Stimulated activated CD4-positive, alpha-beta T cell treated with anti-CD3 and anti-CD28 coated beads, Interleukin-1b, Interleukin-23, amount 100 ng/mL, for 24 hours (primary cell): ENCODE measurements around the gene AGBL4.

Source experiments
- DNase-seq, 4 experiments: peaks; one replicate each; pipeline ENCODE4 v3.0.0-alpha.2; 2020; ENCODE audit warnings: low read depth in 4 of 4, low spot score in 1 of 4

AGBL4 gene

DNA sequence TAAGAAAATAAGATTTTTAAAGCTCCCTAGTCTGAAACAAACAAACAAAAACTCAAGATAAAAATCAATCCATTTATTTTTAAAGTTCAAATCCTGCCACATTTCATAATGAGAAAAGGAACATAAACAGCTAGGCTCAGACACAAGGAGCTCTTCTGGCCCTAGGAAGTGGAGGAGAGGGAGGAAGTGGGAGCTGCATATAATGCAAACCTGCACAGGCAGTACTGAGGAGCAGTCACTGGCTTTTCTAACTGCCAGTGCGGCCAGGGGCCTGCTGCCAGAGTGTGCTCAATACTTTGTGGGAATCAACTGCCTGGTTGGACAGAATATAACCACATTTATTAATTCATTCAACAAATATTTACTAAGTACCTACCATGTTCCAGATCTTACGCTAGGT is 1411.9 kb downstream of the AGBL4 start:
- no peak for DNase-seq

DNA sequence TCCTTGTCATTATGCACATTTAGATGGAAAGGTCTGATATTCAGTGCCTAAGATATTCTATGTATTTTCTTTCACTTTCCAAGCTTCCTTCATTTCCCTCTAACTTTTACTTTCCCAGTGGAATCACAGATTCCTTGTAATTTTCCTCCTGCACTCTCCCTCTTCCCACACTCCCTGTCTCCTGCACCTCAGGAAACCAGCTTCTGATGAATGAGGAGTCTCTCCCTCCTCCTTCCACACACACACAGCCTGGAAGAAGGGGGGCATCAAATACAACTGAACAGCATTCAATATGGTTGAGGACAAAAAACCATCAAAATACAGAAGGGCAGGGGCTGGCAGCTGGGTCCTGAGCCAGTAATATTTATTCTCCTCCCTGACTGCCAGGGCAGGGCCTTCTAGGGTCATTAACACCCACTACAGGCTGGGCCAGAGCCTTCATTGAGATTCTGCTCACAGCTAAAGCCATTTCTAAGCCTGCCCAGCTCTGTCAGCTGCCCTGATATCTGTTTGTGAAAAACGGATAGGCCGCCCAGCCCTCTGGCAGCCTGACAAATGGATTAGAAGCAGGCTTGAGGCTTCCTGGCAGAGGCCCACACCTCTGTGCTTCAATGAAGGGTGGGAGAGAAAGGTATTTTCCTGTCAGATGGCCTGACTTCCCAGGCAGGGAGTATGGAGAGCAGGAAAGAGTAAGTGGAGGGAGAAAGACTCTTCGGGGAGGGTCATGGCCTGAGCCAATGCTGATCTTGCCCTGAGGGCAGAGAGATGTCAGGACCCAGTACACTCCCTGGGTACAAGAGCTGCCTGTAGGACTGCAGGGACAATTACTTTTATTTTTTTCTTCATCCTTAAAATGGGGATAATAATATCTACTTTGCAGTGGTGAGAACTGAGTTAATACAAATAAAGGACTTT is 1412.9 kb downstream of the AGBL4 start:
- DNase-seq, result no peak

DNA sequence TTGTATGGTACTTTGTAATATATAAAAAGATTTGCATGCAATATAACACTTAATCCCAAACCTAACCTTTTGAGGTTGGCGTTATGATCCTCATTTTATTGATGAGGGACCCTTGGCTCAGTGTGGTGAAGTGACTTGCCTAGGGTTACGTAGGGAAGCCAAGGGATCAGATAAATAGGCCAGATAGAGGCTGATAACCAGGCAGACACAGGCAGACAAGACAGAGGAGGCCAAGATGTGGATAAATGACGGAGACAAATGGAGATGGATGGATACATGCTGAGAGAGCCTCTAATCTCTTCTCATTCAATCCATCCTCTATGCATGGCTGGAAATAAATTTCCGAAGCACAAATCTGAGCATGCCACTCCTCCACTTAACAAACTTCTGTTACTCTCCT is 1414.9 kb downstream of the AGBL4 start:
- no peak for DNase-seq

DNA sequence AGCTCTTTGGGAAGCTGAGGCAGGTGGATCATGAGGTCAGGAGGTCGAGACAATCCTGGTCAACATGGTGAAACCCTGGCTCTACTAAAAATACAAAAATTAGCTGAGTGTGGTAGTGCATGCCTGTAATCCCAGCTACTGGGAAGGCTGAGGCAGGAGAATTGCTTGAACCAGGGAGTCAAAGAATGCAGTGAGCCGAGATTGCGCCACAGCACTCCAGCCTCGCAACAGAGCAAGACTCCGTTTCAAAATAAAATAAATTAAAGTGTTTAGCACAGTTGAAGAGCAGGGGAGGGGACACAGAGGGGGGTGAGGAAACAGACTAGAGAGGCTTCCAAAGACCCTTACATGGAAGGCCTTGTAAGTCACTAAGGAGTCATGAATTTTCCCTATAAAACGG is 1420.5 kb downstream of the AGBL4 start:
- no peak for DNase-seq

DNA sequence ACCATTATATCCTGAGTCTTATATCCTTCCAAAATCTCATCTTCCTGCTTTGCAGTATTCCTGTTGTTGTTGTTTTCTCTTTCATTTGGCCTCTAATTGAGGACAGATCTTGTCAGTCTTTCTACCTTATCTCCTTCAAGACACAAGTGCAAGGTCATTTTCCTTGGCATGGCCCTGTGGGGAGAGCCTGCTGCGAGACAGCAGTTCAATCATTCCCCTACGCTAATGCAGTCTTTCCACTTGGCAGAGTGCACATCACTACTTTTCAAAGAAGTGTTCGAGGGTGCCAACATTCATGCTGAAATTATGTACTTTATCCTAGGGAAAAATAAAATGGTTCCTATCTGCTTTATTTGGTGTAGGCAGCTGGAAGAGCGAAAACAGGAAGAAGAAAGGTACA is 1421.4 kb downstream of the AGBL4 start:
- no peak for DNase-seq

DNA sequence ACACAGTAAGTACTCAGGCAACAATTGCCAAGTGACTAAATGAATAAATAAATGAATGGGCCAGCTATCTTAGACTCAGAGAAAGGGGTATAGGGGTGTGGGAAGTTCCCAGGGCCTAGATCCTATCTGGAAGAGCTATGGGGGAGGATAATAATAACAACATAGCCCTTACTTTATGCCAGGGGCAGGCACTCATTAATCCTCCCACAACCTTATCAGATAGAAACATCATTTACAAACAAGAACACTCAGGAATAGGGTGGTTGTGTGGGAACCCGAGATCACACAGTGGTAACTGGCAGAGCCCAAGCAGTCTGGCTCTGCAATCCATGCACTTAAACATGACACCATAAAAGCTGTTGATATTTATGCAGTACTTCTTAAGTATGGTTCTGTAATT is 1423.6 kb downstream of the AGBL4 start:
- no peak for DNase-seq

DNA sequence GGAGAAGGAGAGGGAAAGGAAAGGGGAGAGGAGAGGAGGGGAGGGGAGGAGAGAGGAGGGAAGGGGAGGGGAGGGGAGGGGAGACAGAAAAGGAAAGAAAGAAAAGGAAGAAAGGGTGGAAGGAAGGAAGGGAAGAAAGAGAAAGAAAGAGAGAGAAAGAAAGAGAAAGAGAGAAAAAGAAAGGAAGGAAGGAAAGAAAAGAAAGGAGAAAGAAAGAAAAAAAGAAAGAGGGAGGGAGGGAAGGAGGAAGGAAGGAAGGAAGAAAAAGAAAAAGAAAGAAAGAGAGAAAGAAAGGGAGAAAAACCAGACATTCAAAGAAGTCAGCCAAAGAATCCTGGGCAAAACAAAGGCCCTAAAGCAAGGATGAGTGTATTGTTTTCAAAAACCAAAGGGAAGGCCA is 1426.1 kb downstream of the AGBL4 start:
- no peak for DNase-seq

DNA sequence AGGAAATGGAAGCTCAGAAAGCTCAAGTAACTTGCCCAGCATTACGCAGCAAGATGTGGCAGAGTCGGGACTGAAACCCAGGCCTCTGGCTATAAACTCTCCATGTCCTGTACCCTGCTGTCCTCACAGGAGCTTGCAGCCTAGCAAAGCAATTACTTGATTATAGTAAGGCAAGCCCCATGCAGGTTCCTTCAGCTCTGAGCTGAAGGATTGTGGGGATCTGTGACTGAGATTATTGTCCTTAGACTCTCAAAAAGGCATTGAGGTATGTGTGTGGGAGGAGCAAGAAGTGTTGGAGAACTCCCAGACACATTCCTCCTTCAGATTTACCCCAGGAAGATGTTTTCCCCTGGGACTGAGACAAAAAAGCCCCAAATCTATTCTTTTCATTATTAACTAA is 1427.7 kb downstream of the AGBL4 start:
- DNase-seq, result no peak

DNA sequence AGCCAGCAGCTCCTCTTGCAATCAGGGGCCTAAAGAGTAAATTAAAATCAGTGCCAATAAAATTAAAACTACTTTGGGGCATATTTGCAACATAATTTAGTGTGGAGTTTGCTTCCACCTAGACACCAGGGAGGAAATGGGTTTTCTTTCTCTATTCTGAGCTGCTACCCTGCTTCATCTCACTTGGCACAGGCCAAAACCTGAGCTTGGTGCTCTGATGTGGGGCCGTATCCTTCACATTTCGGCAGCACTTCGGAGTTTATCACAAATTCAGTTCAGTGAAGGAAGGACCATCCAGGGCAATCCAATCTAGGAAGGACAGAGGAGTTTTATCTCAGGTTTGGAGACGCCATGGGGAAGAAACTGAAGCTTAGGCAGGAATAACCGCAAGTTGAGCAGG is 1428.1 kb downstream of the AGBL4 start:
- DNase-seq, result no peak

DNA sequence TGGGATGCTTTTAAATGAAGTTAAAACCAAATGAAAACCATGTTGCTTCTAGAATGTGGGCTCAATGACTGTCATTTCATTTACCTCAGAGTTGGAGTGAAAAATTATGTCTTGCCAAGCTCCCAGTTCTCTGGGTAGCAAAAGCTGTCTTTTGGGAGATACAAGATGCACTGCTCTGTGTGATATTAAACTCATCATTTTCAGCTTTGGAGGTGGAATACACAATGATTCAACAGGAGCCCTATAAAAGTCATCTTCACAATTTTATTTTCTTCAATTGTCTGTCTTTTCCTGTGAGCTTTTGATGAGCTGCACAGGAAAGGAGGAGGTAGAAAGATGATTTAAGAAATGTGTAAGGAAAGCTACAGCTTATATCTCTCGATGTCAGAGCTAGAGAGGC is 1431.4 kb downstream of the AGBL4 start:
- DNase-seq, result no peak

DNA sequence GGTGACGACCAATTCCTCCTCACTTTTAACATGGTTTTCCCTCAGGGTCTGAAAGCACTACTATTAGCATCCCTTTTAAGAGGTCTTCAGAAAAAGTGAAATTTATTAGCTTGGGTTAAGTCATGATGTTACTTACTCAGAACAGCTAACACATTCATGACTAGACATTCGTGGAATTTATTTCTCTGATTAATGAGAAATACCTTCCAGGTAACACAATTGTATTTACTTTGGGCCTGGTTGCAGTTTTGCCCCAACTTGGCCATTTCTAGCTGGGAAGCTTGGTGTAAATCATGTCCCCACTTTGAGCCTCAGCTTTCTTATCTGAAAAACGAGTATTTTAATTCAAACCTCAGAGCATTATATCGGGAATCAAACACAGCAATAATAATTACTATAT is 1432.6 kb downstream of the AGBL4 start:
- DNase-seq, result no peak

DNA sequence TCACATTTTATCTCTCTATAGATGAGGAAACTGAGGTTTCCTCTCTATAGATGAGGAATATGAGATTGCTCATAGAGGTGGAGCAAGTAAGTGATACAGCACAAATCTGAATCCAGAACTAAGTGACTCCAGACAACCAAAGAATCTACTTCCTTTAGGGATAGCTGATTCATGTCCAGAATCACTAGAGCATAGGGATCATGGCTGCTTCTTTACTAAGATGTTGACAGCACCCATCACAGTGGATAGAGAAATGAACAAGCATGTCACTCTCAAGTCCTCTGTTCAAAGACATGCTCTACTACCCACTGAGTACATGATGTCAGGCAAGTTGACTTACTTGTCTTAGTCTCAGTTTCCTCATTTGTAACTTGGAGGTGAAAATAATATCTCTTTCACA is 1435.7 kb downstream of the AGBL4 start:
- DNase-seq, result no peak

DNA sequence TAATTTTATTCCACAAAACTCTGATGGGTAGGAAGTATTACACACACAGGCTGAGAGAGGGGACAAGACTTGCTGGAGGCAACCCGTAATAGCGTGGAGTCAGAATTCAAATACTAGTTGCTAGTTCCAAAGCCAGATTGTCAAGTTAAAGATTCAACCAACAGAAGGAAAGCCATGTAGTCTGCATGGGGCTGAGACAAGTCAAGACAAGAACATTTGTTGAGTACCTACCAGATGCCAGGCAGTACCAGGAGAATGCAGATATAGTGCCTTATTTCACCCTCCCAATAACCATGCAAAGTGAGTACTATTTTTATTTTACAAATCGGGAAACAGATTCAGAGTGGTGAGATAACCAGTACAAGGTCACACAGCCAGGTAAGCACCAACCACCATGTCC is 1441.3 kb downstream of the AGBL4 start:
- DNase-seq, result no peak

DNA sequence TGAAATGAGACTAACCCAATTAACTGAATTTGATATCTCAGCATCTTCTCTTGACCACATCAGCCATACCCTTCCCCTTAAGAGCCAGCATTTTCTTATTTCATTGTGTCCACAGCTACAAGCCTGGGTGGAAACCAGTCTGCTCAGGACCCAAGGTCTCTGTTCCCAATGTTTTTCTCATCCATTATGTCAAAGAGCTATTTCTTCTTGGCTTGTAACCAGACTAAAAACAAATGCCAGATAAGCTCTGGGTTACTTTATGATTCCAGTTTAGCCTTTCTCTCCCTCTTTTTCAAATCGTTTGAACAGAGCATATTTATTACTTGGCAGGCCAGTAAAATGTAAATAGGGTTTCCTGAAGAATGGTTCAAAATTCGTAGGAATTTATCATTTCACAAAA is 1442.5 kb downstream of the AGBL4 start:
- no peak for DNase-seq

DNA sequence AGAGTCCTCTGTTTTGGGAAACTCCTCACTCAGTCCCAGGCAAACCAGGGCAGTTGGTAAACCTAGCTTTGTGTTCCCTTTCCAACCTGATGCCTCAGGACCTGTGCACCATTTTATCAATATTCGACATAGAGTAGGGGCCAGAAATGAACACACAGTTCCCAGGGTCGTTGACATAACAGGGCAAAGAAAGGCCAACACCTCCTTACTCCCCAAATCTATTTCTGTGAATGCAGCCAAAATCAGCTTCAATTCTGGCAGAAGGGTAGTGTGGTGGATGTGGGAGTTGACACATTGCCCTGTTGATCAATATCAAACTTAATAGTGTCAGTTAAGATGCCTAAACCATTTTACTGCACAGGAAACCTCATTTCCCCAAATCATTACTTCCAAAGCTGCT is 1447.2 kb downstream of the AGBL4 start:
- DNase-seq, result no peak

DNA sequence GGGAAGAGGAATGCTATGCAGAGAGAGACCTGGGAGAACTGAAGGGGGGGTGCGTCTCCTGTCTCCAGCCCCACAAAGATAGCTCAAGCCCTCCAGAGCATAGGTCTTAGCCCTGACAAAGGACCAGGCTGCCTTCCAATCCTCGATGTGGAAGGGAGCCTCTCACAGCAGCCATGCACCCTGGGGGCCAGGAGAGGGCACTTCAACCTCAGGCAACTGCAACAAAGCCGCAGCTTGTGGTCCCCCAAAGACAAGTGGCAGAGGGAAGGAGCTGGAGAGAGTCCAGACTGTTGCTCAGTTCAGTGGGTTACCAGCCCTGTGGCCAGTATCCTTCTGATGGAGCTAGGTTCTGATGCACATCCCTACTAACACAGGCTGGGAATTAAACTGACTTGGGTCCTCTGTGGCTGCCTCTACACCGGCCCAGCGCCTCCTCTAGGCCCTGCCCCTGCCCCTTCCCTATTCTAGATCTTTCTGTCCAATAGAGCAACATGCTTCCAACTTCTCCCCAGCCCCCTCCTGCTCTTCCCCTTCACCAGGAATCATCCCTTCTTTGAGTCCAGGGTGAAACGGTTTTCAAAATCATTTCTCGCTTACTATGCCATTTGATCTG is 1451.0 kb downstream of the AGBL4 start:
- no peak for DNase-seq

DNA sequence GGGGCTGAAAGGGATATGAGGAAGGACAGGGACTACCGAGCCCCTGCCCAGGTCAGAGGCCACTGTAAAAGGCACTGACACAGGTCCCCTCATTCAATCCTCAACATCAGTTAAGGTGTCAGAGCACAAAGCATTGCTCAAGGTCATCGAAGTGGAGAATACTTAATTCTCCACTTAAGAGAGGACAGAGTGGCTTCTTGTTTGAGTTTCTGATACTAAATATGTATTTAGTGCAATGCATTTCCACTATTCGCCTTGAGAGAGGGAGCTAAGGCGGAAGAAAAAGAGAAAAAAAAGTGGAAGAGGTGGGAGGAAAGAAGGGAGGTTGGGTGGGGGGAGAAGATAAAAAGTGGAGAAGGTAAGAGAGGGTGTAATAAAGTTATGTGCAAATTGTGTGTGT is 1451.6 kb downstream of the AGBL4 start:
- no peak for DNase-seq

DNA sequence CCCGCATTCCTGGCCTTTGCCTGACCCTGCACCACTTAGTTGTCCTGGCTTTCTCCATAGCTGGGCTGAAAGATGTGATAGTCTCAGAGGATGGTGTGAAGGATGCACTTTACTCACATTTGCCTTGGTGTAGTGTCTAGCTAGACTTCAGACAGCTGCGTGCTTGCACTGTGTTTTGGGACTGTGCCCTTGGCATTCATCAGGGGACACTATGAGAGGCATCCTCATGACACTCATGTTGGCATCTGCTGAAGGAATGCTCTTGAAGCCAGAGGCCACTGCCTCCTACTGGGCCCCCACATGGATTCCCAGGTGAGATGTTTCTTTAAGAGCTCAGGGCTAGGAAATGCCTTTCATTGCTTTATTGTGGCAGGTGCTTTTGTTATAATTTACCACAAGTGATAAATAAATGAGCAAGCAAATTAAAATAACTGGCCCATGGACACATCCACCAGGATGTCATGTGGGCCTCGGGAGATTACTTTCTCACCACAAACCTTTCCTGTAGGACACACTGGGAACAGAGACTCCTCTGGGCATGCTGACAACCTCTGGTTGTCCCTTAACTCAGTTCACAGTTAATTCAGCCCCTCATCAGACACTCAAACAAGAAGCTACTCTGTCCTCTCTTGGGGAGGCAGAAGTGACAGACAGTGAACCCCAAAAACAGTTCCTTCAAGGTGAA is 1452.3 kb downstream of the AGBL4 start:
- DNase-seq, result no peak

DNA sequence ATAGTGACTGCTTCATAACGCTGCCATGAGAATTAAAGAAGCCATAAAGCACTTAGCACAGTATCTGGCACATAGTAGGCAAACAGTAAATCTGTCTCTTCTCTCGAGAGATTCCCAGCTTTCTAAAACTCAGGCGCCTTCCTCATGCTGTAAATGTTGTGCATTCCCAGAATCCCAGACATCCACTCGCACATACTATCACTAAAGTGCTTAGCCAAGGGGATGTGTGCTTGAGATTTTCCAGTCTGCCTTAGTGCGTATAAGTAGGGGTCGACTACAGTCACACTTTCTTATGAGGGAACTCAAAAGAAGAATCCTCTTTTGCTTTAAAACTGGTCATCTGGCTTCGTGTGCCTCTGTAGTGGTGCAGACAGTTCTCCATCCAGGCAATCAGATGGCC is 1453.2 kb downstream of the AGBL4 start:
- no peak for DNase-seq

DNA sequence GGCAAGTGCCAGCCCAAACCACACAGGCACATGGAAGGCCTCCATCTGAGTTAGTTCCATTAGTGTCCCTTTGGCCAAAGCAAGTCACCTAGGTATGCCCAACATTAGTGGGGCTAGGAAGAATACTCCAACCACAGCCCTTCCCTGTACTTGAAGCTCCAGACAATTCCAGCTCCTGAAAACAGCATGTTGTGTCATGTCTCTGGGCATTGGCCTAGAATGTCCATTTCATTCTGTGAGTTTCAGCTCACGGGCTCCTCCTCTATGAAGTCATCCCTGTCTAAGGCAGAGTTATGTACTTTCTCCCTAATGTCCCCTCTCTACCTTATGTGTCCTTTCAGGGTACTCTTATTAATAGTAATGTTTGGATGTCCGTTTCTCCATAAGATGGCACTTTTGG is 1455.3 kb downstream of the AGBL4 start:
- DNase-seq, result no peak

DNA sequence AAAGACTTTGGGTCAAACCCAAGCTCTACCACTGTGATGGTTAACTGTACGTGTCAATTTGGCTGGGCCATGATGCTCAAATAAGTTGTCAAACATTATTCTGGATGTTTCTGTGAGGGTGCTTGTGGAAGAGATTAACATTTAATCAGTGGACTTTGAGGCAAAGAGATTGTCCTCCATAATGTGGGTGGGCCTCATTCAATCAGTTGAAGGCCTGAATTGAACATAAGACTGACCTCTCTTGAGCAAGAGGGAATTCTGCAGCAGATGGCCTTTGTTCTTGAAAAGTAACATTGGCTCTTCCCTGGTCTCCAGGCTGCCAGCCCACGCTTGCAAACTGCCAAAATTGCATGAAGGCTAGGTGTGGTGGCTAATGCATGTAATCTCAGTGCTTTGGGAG is 1457.3 kb downstream of the AGBL4 start:
- DNase-seq, result no peak

DNA sequence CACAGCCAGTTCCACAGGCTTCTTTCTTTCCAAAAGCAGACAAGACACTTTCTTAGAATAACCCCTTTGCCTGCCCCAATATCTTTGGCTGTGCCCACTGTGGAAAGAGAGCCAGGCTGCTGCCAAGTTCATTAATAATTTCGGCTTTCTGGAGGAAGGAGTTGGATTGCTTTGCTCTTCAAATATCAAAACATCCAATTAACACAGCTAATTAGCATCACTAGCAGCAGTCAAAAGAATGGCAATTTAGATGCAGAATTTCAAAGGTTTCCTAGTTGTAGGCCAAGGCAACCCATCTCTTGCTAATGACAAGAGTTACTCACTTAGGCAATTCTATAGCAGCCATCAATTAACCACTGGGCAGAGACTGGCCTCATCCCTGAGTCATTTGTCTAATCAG is 1460.7 kb downstream of the AGBL4 start:
- no peak for DNase-seq
